SH-SY5Y (cell line): Measurements from ENCODE around the gene MTX1.

Experiments used
- GATA2 ChIP-seq: IDR thresholded peaks from 2 replicates; pipeline ENCODE4 v1.6.1; 2011; ENCODE audit warnings: mild to moderate bottlenecking, low read depth, low read length
- GATA3 ChIP-seq: IDR thresholded peaks from 2 replicates; pipeline ENCODE4 v1.6.1; 2011; ENCODE audit warnings: low read depth, mild to moderate bottlenecking, low read length, moderate library complexity

DNA sequence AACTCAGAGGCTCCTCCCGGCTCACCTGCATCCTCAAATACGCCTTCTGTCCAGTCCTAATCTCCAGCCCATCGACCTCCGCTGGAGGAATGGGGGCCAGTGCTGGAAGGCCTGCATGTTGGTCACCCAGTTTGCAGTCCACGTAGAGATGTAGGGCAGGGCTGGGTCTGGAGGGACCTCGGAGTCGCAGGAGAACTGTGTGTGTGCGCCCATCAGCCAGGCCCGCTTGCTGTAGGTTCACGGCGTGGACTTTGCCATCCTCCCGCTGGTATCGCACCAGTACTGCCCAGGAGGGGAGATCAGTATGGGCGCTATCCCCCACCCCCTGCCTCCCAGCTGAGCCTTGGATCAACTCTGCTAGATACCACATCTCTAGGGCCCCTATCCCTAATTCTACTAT lies 3.5 kb upstream of the MTX1 start:
- TF ChIP-seq GATA2, result no peak
- no peak for TF ChIP-seq GATA3
